CD4-positive, alpha-beta T cell treated with Interleukin-10 for 1 hour (primary cell): Measurements from ENCODE around the gene PAIP1.
A peak's percentile ranks its signal among the peaks of the same experiment; 100 is the strongest.
"Not testable (repeated sequence)": the region's sequence is repeated elsewhere in the genome, so short reads cannot be mapped to it uniquely, and the experiment has no call there.

Experiments
- DNase-seq: peaks from one replicate; pipeline ENCODE4 v3.0.0-alpha.2; 2020

The PAIP1 gene

GRCh38 chr5:43570450-43571158 is 13.7 kb upstream of the PAIP1 start:
- no peak for DNase-seq

GRCh38 chr5:43569236-43569746 is 12.4 kb upstream of the PAIP1 start:
- no peak for DNase-seq

- no peak for DNase-seq
Observed at GRCh38 chr5:43567967-43568366, 11.1 kb upstream of the PAIP1 start.

- no peak for DNase-seq
Observed at GRCh38 chr5:43565043-43565442, 8.2 kb upstream of the PAIP1 start.

GRCh38 chr5:43564289-43564850 is 7.5 kb upstream of the PAIP1 start:
- no peak for DNase-seq

GRCh38 chr5:43563321-43563720 is 6.4 kb upstream of the PAIP1 start:
- no peak for DNase-seq

- no peak for DNase-seq
Observed at GRCh38 chr5:43561356-43561755, 4.5 kb upstream of the PAIP1 start.

- no peak for DNase-seq
Observed at GRCh38 chr5:43560128-43560527, 3.3 kb upstream of the PAIP1 start.

- not testable (repeated sequence) for DNase-seq
Observed at GRCh38 chr5:43556607-43556856, 345 bp downstream of the PAIP1 start.

- peak; percentile 55 for DNase-seq
Observed at GRCh38 chr5:43555895-43556606, 826 bp downstream of the PAIP1 start.

GRCh38 chr5:43554497-43554896 is 2.4 kb downstream of the PAIP1 start:
- no peak for DNase-seq

GRCh38 chr5:43553381-43553780 is 3.5 kb downstream of the PAIP1 start:
- no peak for DNase-seq

- no peak for DNase-seq
Observed at GRCh38 chr5:43551731-43552130, 5.1 kb downstream of the PAIP1 start.

- not testable (repeated sequence) for DNase-seq
Observed at GRCh38 chr5:43549272-43549671, 7.6 kb downstream of the PAIP1 start.

GRCh38 chr5:43548358-43548757 is 8.5 kb downstream of the PAIP1 start:
- no peak for DNase-seq

- DNase-seq: no peak
Observed at GRCh38 chr5:43547532-43547931, 9.3 kb downstream of the PAIP1 start.

- DNase-seq: no peak
Observed at GRCh38 chr5:43543434-43543833, 13.4 kb downstream of the PAIP1 start.

GRCh38 chr5:43540746-43541145 is 16.1 kb downstream of the PAIP1 start:
- no peak for DNase-seq

- DNase-seq: no peak
Observed at GRCh38 chr5:43536972-43537371, 19.9 kb downstream of the PAIP1 start.

GRCh38 chr5:43533646-43534045 is 23.2 kb downstream of the PAIP1 start:
- no peak for DNase-seq

GRCh38 chr5:43530648-43531047 is 26.2 kb downstream of the PAIP1 start:
- DNase-seq: no peak

GRCh38 chr5:43523662-43524072 is 33.2 kb downstream of the PAIP1 start:
- no peak for DNase-seq

GRCh38 chr5:43520615-43521014 is 36.3 kb downstream of the PAIP1 start:
- DNase-seq: no peak

- no peak for DNase-seq
Observed at GRCh38 chr5:43515678-43516048, 41.2 kb downstream of the PAIP1 start.
